Psoas muscle (tissue), 8 donors: ENCODE data around the gene CFI. TPM values are rescaled to one million over a fixed set of nuclear protein-coding genes. Genes with fewer than 3 reads are reported as not detected.

Source experiments
- ATAC-seq, 4 donors: fragments of 200-7000 bp; cut with Tn5 transposase; one replicate each; pipeline ENCODE4 v1.9.1; 2020; ENCODE audit warnings: moderate library complexity in 3 of 4, mild to moderate bottlenecking in 2 of 4
- DNase-seq, 2 donors: peaks; one replicate each; pipeline ENCODE4 v3.0.0-alpha.2; 2020
- H3K27ac ChIP-seq: fragments of 200-600 bp; one replicate; pipeline ENCODE4 v1.8.0; 2022
- H3K27me3 ChIP-seq, 3 donors: fragments of 200-600 bp in 1 of 3; one replicate each; pipeline versions ENCODE4 v1.6.1 to v1.8.0; 2013 to 2022; ENCODE audit warnings: low read length in 2 of 3, mild to moderate bottlenecking in 2 of 3, moderate library complexity in 1 of 3; ENCODE audit not compliant: insufficient read depth in 3 of 3
- H3K36me3 ChIP-seq, 2 donors: fragments of 200-600 bp in 1 of 2; one replicate each; pipeline versions ENCODE4 v1.6.1 to v1.8.0; 2013 to 2022; ENCODE audit warnings: low read depth in 1 of 2, mild to moderate bottlenecking in 1 of 2, moderate library complexity in 1 of 2; ENCODE audit not compliant: insufficient read depth in 1 of 2
- H3K4me1 ChIP-seq: fragments of 200-600 bp; one replicate; pipeline ENCODE4 v1.8.0; 2022
- H3K4me3 ChIP-seq: fragments of 200-600 bp; one replicate; pipeline ENCODE4 v1.8.0; 2022; ENCODE audit warnings: mild to moderate bottlenecking
- H3K9me3 ChIP-seq: fragments of 200-600 bp; one replicate; pipeline ENCODE4 v1.8.0; 2022
- WGBS, 3 donors: extraction: QIAGEN DNeasy Blood & Tissue Kit; methylation state at CpG; one replicate each; pipeline versions ENCODE4 v1.1.6 to v1.1.7; 2013; 5-methylcytosine and 5-hydroxymethylcytosine counted together
- intact Hi-C, 2 donors: fragments of 100-400 bp; cut with DNase I; formaldehyde crosslinking; loops; one replicate each; pipeline versions ENCODE4 v1.11.0 to v1.14.2; 2022
- polyA plus RNA-seq, 3 donors: library from polyadenylated mRNA; stranded (reverse); fragments of 200-250 nt; gene quantifications; one replicate each; pipeline ENCODE4 v1.2.3, GENCODE V29; 2013
- total RNA-seq, 4 donors: library from RNA; stranded (reverse); fragmentation: NEBNext Ultra II Directional in 2 of 4; extraction: Animal tissue kit (Norgen Biotek cat#: 25700) in 2 of 4; gene quantifications; one replicate each; pipeline versions ENCODE4 v1.2.1 to v1.2.4, GENCODE V29; 2021 to 2023
- TF ChIP-seq, protein P1 (sequence below): fragments of 200-600 bp; IDR thresholded peaks from one replicate; pipeline ENCODE4 v1.8.0; 2022; ENCODE audit warnings: antibody characterized with exemption
- donor health status: healthy with polysubstance abuse.
- donor health status: DM: no; HTN: no; CAD: no; lungs with moderate emphysema.
- donor health status: Bipolar disorder and iron deficiency.
- donor health status: healthy.
- donor health status: DM: yes; HTN: yes; CAD: no.
- donor health status: DM: no; HTN: no; CAD: no.
- donor health status: DM: no; HTN: no; CAD: no.
- donor health status: DM: yes; HTN: yes; CAD: no.

The CFI gene
- total and polyA plus RNA-seq, 7 donors: 2.9 to 6.1 (median 4.4) TPM

DNA sequence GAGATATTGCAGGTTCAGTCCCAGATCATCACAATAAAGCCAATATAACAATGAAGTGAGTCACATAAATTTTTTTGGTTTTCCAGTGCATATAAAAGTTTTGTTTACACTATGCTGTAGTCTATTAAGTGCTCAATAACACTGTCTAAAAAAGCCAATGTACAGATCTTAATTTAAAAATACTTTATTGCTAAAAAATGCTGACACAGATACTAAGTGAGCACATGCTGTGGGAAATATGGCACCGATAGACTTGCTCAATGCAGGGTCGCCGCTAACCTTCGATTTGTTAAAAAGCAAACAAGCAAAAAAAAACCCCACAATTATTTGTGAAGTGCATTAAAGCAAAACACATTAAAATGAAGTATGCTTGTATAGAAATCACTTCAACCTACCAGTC is 82.2 kb downstream of the CFI start:
- ATAC-seq: no peak
- H3K9me3 ChIP-seq: no peaks in the 10 kb centered on the region
- intact Hi-C loops: no loop called here

DNA sequence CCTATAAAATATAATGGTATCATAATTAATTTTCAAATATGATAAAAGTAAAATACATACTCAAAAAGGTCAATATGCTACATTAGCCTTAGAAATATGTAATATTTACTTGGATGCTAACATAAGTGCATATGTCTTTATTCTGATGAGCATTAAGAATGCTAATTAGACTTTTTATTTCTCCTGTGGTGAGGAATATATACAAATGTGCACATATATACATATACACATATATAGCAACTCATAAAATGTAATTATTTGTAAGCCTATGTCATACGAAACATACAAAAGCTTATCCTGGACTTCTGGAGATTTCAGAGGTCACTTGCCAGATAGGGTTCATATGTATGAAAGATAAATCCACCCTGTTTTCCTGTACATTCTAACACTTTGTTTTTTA is 83.0 kb downstream of the CFI start:
- Histone ChIP-seq H3K36me3 (peaks cover 2 to 28% of the 10 kb centered on the region in 2 donors), H3K27me3 (no peaks in the 10 kb centered on the region), H3K4me3 (no peak overlapping the region), H3K9me3 (no peaks in the 10 kb centered on the region), H3K27ac (no peak overlapping the region), H3K4me1 (no peaks in the 10 kb centered on the region)
- WGBS, 3 donors: 92 to 100% (median 97%) methylated on average over 1 of the region's 1 CpG
- intact Hi-C loops: no loop called here
- ATAC-seq: no peak
- TF ChIP-seq, protein P1, sequence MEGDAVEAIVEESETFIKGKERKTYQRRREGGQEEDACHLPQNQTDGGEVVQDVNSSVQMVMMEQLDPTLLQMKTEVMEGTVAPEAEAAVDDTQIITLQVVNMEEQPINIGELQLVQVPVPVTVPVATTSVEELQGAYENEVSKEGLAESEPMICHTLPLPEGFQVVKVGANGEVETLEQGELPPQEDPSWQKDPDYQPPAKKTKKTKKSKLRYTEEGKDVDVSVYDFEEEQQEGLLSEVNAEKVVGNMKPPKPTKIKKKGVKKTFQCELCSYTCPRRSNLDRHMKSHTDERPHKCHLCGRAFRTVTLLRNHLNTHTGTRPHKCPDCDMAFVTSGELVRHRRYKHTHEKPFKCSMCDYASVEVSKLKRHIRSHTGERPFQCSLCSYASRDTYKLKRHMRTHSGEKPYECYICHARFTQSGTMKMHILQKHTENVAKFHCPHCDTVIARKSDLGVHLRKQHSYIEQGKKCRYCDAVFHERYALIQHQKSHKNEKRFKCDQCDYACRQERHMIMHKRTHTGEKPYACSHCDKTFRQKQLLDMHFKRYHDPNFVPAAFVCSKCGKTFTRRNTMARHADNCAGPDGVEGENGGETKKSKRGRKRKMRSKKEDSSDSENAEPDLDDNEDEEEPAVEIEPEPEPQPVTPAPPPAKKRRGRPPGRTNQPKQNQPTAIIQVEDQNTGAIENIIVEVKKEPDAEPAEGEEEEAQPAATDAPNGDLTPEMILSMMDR: no peak
- no peak for DNase-seq

More for the DNA sequence above, 82.2 kb downstream of the CFI start:
- TF ChIP-seq, protein P1: no peak
- H3K27ac ChIP-seq: no peak overlapping the region
- no peaks in the 10 kb centered on the region for H3K4me1 ChIP-seq
- H3K27me3 ChIP-seq: no peaks in the 10 kb centered on the region
- WGBS, 3 donors: 95 to 98% (median 96%) methylated on average over 4 of the region's 4 CpGs
- H3K4me3 ChIP-seq: no peak overlapping the region
- peaks cover 0 to 21% of the 10 kb centered on the region in 2 donors for H3K36me3 ChIP-seq
- no peak for DNase-seq

DNA sequence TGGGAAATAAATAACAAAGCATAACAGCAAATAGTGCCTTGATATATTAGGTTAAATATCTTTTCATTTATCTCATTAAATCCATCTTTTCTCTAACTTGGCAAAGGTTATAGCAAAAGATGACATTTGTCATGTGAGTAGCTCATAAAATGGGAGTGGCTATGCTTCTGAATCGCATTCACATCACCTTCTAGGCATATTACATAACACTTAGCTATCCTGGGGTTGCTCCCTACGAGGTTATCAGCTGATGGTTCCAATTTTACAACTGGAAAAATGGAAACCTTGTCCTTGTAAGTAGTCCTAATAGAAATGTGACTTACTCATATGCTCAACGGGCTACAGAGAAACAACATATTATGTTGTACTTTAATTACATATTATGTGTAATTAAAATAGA is 88.3 kb downstream of the CFI start:
- TF ChIP-seq, protein P1: no peak
- no peaks in the 10 kb centered on the region for H3K9me3 ChIP-seq
- no peak for ATAC-seq
- H3K27ac ChIP-seq: no peak overlapping the region
- no peaks in the 10 kb centered on the region for H3K27me3 ChIP-seq
- H3K4me1 ChIP-seq: no peaks in the 10 kb centered on the region
- peaks cover 2 to 51% of the 10 kb centered on the region in 2 donors for H3K36me3 ChIP-seq
- no peak overlapping the region for H3K4me3 ChIP-seq
- WGBS, 3 donors: 72 to 89% (median 75%) methylated on average over 3 of the region's 3 CpGs
- intact Hi-C loops: no loop called here
- no peak for DNase-seq

DNA sequence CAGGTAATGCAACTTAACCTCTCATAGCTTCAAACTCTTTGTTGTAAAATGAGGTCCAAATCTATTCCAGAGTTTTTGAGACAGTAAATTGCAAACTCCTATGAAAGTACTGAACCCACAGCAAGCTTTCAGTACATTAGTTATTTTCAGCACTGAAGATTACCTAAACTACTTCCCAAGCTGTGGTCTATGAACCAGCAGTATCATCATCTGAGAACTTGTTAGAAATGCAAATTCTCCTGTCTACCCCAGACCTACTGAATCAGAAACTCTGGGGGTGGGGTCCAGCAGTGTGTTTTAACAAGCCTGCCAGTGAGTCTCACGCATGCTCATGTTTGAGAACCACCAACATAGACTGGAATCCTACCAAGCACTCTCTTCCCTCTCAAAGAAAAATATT is 92.8 kb downstream of the CFI start:
- H3K9me3 ChIP-seq: no peaks in the 10 kb centered on the region
- H3K36me3 ChIP-seq: peaks cover 0 to 33% of the 10 kb centered on the region in 2 donors
- intact Hi-C loops: loop anchor here (10.0 kb wide), 3 partner anchors 154 to 274 kb away; partner anchors contain the start of gene SEC24B (in 1 of the 2)
- H3K27ac ChIP-seq: no peak overlapping the region
- no peak for ATAC-seq
- TF ChIP-seq, protein P1: no peak
- no peaks in the 10 kb centered on the region for H3K4me1 ChIP-seq
- H3K27me3 ChIP-seq: no peaks in the 10 kb centered on the region
- DNase-seq: no peak
- H3K4me3 ChIP-seq: no peak overlapping the region
- 88 to 97% (median 95%) methylated on average over 1 of the region's 1 CpG for WGBS, 3 donors

DNA sequence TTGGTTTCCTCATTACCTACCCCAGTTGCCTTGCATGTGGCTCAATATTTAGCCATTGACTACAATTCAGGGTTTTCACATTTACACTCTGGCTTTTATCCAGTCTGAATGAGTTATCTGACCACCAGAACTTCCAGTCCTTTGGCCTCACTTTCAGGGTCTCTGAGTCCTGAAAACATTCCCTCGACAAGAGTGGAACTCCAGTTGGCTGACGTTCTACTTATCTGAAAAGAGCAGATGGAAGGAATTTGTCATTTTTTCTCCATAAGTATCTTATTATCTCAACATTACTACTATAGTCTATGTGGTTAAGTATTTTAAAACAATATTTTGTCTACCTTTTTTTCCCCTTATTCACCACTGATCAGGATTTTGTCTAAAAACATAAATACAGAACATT is 93.4 kb downstream of the CFI start:
- WGBS, 3 donors: 32 to 74% (median 44%) methylated on average over 2 of the region's 2 CpGs
- no peak overlapping the region for H3K27ac ChIP-seq
- ATAC-seq (no peak), DNase-seq (no peak)
- no peaks in the 10 kb centered on the region for H3K4me1 ChIP-seq
- no peaks in the 10 kb centered on the region for H3K27me3 ChIP-seq
- intact Hi-C loops: loop anchor here (10.0 kb wide), 3 partner anchors 154 to 274 kb away; partner anchors contain the start of gene SEC24B (in 1 of the 2)
- H3K9me3 ChIP-seq: no peaks in the 10 kb centered on the region
- no peak overlapping the region for H3K4me3 ChIP-seq
- TF ChIP-seq, protein P1: no peak
- peaks cover 0 to 28% of the 10 kb centered on the region in 2 donors for H3K36me3 ChIP-seq
